K562 (cell line): ENCODE measurements around the gene CBX2. TPM values are rescaled to one million over a fixed set of nuclear protein-coding genes. Genes with fewer than 3 reads are reported as not detected.

Source experiments
- ATAC-seq: fragments of 200-7000 bp; cut with Tn5 transposase; 3 replicates; pipeline ENCODE4 v1.9.1; 2020; ENCODE audit warnings: moderate library complexity
- BruUV-seq: library from RNA; stranded (reverse); fragments of 400-500 nt; replicated peaks from 2 replicates; lab custom pipeline; 2021; lab: Mats Ljungman, UMichigan
- CTCF ChIA-PET: fragments of 300-600 bp; formaldehyde crosslinking; extraction: SDS; loops from one replicate; lab custom pipeline; 2021; ENCODE audit warnings: low intra/inter-chr PET ratio; lab: Yijun Ruan, JAX
- POLR2A ChIA-PET: fragments of 300-600, 350-650 bp; sonication (Branson Sonifier 250); formaldehyde crosslinking; extraction: SDS; loops from one replicate; lab custom pipeline; 2021; ENCODE audit warnings: antibody characterized with exemption, inconsistent platforms; lab: Yijun Ruan, JAX
- DNase-seq, 4 experiments: peaks; one replicate each; pipeline versions ENCODE4 v3.0.0 to v3.0.0-alpha.2; 2011 to 2018; ENCODE audit warnings: low spot score in 3 of 4, mixed read lengths in 3 of 4; ENCODE audit errors: extremely low read depth in 1 of 4
- FAIRE-seq: peaks from 2 replicates; lab custom pipeline; 2011; peaks lifted over from hg19 to GRCh38; lab: Jason Lieb, UNC
- H2AFZ ChIP-seq: 2 replicates; pipeline ENCODE4 v1.6.0; 2011; ENCODE audit warnings: low read depth, low read length, control low read depth, inconsistent platforms
- H3K27ac ChIP-seq: fragments of 200-600 bp; 3 replicates; pipeline ENCODE4 v1.8.0; 2011; ENCODE audit warnings: low read depth, mild to moderate bottlenecking, control low read depth, inconsistent platforms, low read length, moderate library complexity, mixed read lengths; ENCODE audit errors: extremely low read depth
- H3K27me3 ChIP-seq, 2 experiments: fragments of 300-600 bp in 1 of 2; 2 replicates in 1 of 2; 3 replicates in 1 of 2; pipeline versions ENCODE4 v1.6.0 to v1.8.0; 2011; ENCODE audit warnings: inconsistent platforms in 2 of 2, low read length in 2 of 2, mild to moderate bottlenecking in 1 of 2, mixed read lengths in 1 of 2, moderate library complexity in 1 of 2; ENCODE audit not compliant: control insufficient read depth in 2 of 2, insufficient read depth in 2 of 2
- H3K36me3 ChIP-seq: fragments of 300-600 bp; 3 replicates; pipeline ENCODE4 v1.8.0; 2011; ENCODE audit warnings: mild to moderate bottlenecking, low read length, inconsistent platforms; ENCODE audit not compliant: control insufficient read depth, insufficient read depth
- H3K4me1 ChIP-seq, 2 experiments: fragments of 200-600 bp in 1 of 2; replicated peaks in 1 of 2; 2 replicates in 1 of 2; 3 replicates in 1 of 2; pipeline versions ENCODE4 v1.5.1 to v1.8.0; 2011; ENCODE audit warnings: inconsistent platforms in 2 of 2, low read length in 2 of 2, mild to moderate bottlenecking in 1 of 2, mixed read lengths in 1 of 2, moderate library complexity in 1 of 2; ENCODE audit not compliant: control insufficient read depth in 2 of 2, insufficient read depth in 2 of 2
- H3K4me2 ChIP-seq: 2 replicates; pipeline ENCODE4 v1.6.1; 2011; ENCODE audit warnings: low read length, control low read depth, inconsistent platforms, mixed read lengths; ENCODE audit not compliant: insufficient read depth
- H3K4me3 ChIP-seq: fragments of 200-600 bp; sonication (generic), shearing (Covaris generic); 2 replicates; pipeline ENCODE4 v1.5.1; 2016; ENCODE audit warnings: control low read depth, inconsistent platforms
- H3K79me2 ChIP-seq: fragments of 200-600 bp; 3 replicates; pipeline ENCODE4 v1.8.0; 2011; ENCODE audit warnings: low read length, inconsistent platforms; ENCODE audit not compliant: control insufficient read depth, insufficient read depth
- H3K9ac ChIP-seq, 2 experiments: 2 replicates each; pipeline versions ENCODE4 v1.6.0 to v1.6.1; 2011; ENCODE audit warnings: low read depth in 2 of 2, low read length in 2 of 2, control low read depth in 1 of 2, inconsistent platforms in 1 of 2, mild to moderate bottlenecking in 1 of 2, mixed read lengths in 1 of 2; ENCODE audit not compliant: insufficient read depth in 1 of 2
- H3K9me1 ChIP-seq: one replicate; pipeline ENCODE4 v1.6.0; 2011; ENCODE audit warnings: inconsistent platforms, mild to moderate bottlenecking, low read length, moderate library complexity; ENCODE audit not compliant: control insufficient read depth, insufficient read depth
- H3K9me3 ChIP-seq: replicated peaks from 2 replicates; pipeline ENCODE4 v1.5.1; 2011; ENCODE audit warnings: low read depth, low read length, inconsistent platforms; ENCODE audit not compliant: control insufficient read depth, insufficient read depth
- H4K20me1 ChIP-seq: replicated peaks from 2 replicates; pipeline ENCODE4 v1.6.1; 2011; ENCODE audit warnings: low read length, inconsistent platforms, mixed read lengths; ENCODE audit not compliant: control insufficient read depth, insufficient read depth
- CREM ChIP-seq: IDR thresholded peaks from 2 replicates; pipeline ENCODE4 v1.6.1; 2014; ENCODE audit warnings: antibody characterized with exemption, low read depth
- CTBP1 ChIP-seq: fragments of 450-650 bp; IDR thresholded peaks from 2 replicates; pipeline ENCODE4 v1.6.1; 2016; ENCODE audit warnings: borderline replicate concordance
- CXXC5 ChIP-seq: fragments of 250-450 bp; sonication (Bioruptor Pico); IDR thresholded peaks from 2 replicates; pipeline ENCODE4 v1.8.0; 2022; ENCODE audit warnings: inconsistent platforms, mild to moderate bottlenecking, moderate library complexity
- DACH1 ChIP-seq: fragments of 450-650 bp; IDR thresholded peaks from 2 replicates; pipeline ENCODE4 v1.6.1; 2018; ENCODE audit not compliant: partially characterized antibody
- DEAF1 ChIP-seq: fragments of 450-650 bp; formaldehyde crosslinking; IDR thresholded peaks from 2 replicates; pipeline ENCODE4 v1.4.0; 2020; ENCODE audit warnings: mild to moderate bottlenecking, moderate library complexity
- HMG20A ChIP-seq: fragments of 450-650 bp; formaldehyde crosslinking; conservative IDR thresholded peaks from 2 replicates; pipeline ENCODE4 v1.4.0; 2020; ENCODE audit warnings: mild to moderate bottlenecking, mixed read lengths
- HNRNPK ChIP-seq: fragments of 200-400 bp; formaldehyde crosslinking; IDR thresholded peaks from one replicate; pipeline ENCODE4 v1.6.1; 2018; ENCODE audit warnings: mild to moderate bottlenecking, low read depth, low read length; ENCODE audit not compliant: poor library complexity, severe bottlenecking
- MAZ ChIP-seq, 2 experiments: fragments of 450-650 bp in 1 of 2; sonication (generic) in 1 of 2; formaldehyde crosslinking; IDR thresholded peaks in 1 of 2; conservative IDR thresholded peaks in 1 of 2; 2 replicates each; pipeline versions ENCODE4 v1.4.0 to v1.5.0; 2020; ENCODE audit warnings: mild to moderate bottlenecking in 1 of 2, missing genetic modification reagents in 1 of 2
- MBD1 ChIP-seq: fragments of 250-450 bp; sonication (Bioruptor Pico); IDR thresholded peaks from 2 replicates; pipeline ENCODE4 v1.8.0; 2022; ENCODE audit warnings: inconsistent platforms
- NFE2L1 ChIP-seq: fragments of 450-650 bp; IDR thresholded peaks from 2 replicates; pipeline ENCODE4 v1.6.1; 2016; ENCODE audit warnings: missing genetic modification characterization, low read depth, mild to moderate bottlenecking, missing compliant biosample characterization, moderate library complexity, borderline replicate concordance
- RBM22 ChIP-seq: fragments of 200-400 bp; formaldehyde crosslinking; IDR thresholded peaks from 2 replicates; pipeline ENCODE4 v1.6.1; 2018; ENCODE audit warnings: low read length, low read depth; ENCODE audit not compliant: poor library complexity, severe bottlenecking
- RFX1 ChIP-seq: fragments of 450-650 bp; IDR thresholded peaks from 2 replicates; pipeline ENCODE4 v1.6.1; 2016; ENCODE audit warnings: mild to moderate bottlenecking, moderate library complexity
- SMC3 ChIP-seq: conservative IDR thresholded peaks from 2 replicates; pipeline ENCODE4 v1.6.1; 2011; ENCODE audit warnings: low read depth, low read length, improper control_type of control experiment; ENCODE audit not compliant: insufficient read depth
- STAG1 ChIP-seq: sonication (generic); formaldehyde crosslinking; IDR thresholded peaks from 2 replicates; pipeline ENCODE4 v1.5.0; 2020; ENCODE audit warnings: missing genetic modification reagents, borderline replicate concordance
- ZBTB7A ChIP-seq: IDR thresholded peaks from 2 replicates; pipeline ENCODE4 v1.6.1; 2011; ENCODE audit warnings: low read depth, mild to moderate bottlenecking, low read length, moderate library complexity, borderline replicate concordance; ENCODE audit not compliant: control insufficient read depth
- ZNF12 ChIP-seq: sonication (generic); formaldehyde crosslinking; IDR thresholded peaks from 2 replicates; pipeline ENCODE4 v1.4.0; 2020; ENCODE audit warnings: mild to moderate bottlenecking, missing genetic modification reagents
- ZNF584 ChIP-seq: fragments of 200-800 bp; sonication (Bioruptor generic); IDR thresholded peaks from 2 replicates; pipeline ENCODE4 v1.6.1; 2016; ENCODE audit warnings: low read depth, mild to moderate bottlenecking, missing genetic modification characterization, missing compliant biosample characterization
- WGBS: fragments of 100-300 bp; shearing (Covaris generic); methylation state at CpG from one replicate; pipeline ENCODE4 v1.1.6; 2016; ENCODE audit warnings: low coverage, mixed read lengths; ENCODE audit not compliant: insufficient coverage; ENCODE audit errors: missing lambda C conversion rate; 5-methylcytosine and 5-hydroxymethylcytosine counted together
- in situ Hi-C: fragments of 300-500 bp; cut with MboI; formaldehyde crosslinking; loops from 4 replicates; pipeline ENCODE4 v1.15.0; 2018; ENCODE audit warnings: inconsistent platforms, mixed read lengths
- intact Hi-C: fragments of 100-400 bp; cut with micrococcal nuclease; formaldehyde crosslinking; loops from 2 replicates; pipeline ENCODE4 v1.14.2; 2022
- polyA plus RNA-seq, 8 experiments: library from polyadenylated mRNA; depleted of rRNA in 4 of 8; stranded (reverse) in 5 of 8; unstranded in 3 of 8; fragments of >200 nt; fragmentation: Nextera tagmentation in 2 of 8; fragmentation: Illumina TruSeq in 1 of 8; extraction: Ambion mirVana in 2 of 8; extraction: Trizol in 1 of 8; gene quantifications; 2 replicates each; pipeline versions ENCODE4 v1.2.1 to v1.2.3, GENCODE V29; 2011 to 2014; ENCODE audit warnings: inconsistent platforms in 1 of 8, missing spikeins in 1 of 8
- total RNA-seq, 7 experiments: library from RNA; depleted of rRNA in 6 of 7; stranded (reverse); fragments of >200 nt in 6 of 7; fragmentation: Illumina TruSeq in 2 of 7; extraction: Trizol in 2 of 7; gene quantifications; 2 replicates each; pipeline versions ENCODE4 v1.2.1 to v1.2.3, GENCODE V29; 2011 to 2021; ENCODE audit warnings: low replicate concordance in 1 of 7

CBX2 gene
- total and polyA plus RNA-seq, 9 of the 15 experiments (the other 6 are each of a cell fraction or from before 2014, with no cell fraction given): 0.66 to 26.9 (median 13.9) TPM

GRCh38 chr17:79741751-79742588 lies 36.0 kb upstream of the CBX2 start:
- intact Hi-C loops: loop anchor here (2.0 to 10.0 kb wide), 3 partner anchors 35 to 173 kb away; partner anchors contain the start of genes CBX2 and CBX4
- H3K36me3 ChIP-seq: no peaks in the 10 kb centered on the region
- no TSS peak for BruUV-seq
- H3K9me1 ChIP-seq: no peaks in the 10 kb centered on the region
- CTCF ChIA-PET: interaction anchor here (0.7 to 2.9 kb wide), 7 partner anchors 35 to 587 kb away, joined by 3 to 14 read pairs (median 3); partner anchors contain the start of gene CBX2
- in situ Hi-C loops: loop anchor here (10.0 kb wide), 1 partner anchor 173 kb away; no protein-coding TSS in a partner anchor
- no peak overlapping the region for H2AFZ ChIP-seq
- H4K20me1 ChIP-seq: 0 out of 2 replicates have a peak, but pooled peaks cover 3% of the 10 kb centered on the region
- peak overlapping the region; percentile 50 for H3K4me2 ChIP-seq
- ATAC-seq (peak; percentile 89), DNase-seq (peak; percentile 84 to 93 (median 92)), FAIRE-seq (peak; percentile 35)
- WGBS: 11% methylated on average over 41 of the region's 53 CpGs
- peaks cover 4 to 33% of the 10 kb centered on the region in 2 experiments; a peak in 4 of 5 replicates for H3K4me1 ChIP-seq
- no peaks in the 10 kb centered on the region for H3K9me3 ChIP-seq
- POLR2A ChIA-PET: interaction anchor here (0.6 to 1.0 kb wide), 4 partner anchors 35 to 98 kb away, joined by 3 to 4 read pairs (median 3); partner anchors contain the start of gene CBX4
- H3K27me3 ChIP-seq: peaks cover 29 to 37% of the 10 kb centered on the region in 2 experiments
- no peaks in the 10 kb centered on the region for H3K79me2 ChIP-seq
- H3K4me3 ChIP-seq: no peak overlapping the region
- no peak overlapping the region for H3K27ac ChIP-seq
- peak overlapping the region in 1 of 2 experiments; percentile 73; a peak in 2 of 4 replicates for H3K9ac ChIP-seq
- TF ChIP-seq HMG20A (CRISPR knock-in tag) (no peak), ZBTB7A (peak; percentile 87), DEAF1 (CRISPR knock-in tag) (peak; percentile 48; the same call in 1 of the 2 replicates), SMC3 (peak; percentile 86), RFX1 (no peak), NFE2L1 (tag) (no peak), DACH1 (peak; percentile 56), MAZ (CRISPR knock-in tag; conservative IDR thresholded peaks at IDR 0.05 in 1 of 2, IDR thresholded peaks at IDR 0.05 in 1 of 2) (peak; percentile 77 to 97), HNRNPK (peak; percentile 57), CXXC5 (CRISPR knock-in tag) (0 out of 2 replicates have a peak, but pooled peaks have one; percentile 19), RBM22 (no peak), STAG1 (peak; percentile 67; the same call in 1 of the 2 replicates), CTBP1 (peak; percentile 37; the same call in 1 of the 2 replicates), ZNF12 (CRISPR knock-in tag) (no peak; the same call in 1 of the 2 replicates), CREM (peak; percentile 40; the same call in 1 of the 2 replicates), ZNF584 (CRISPR knock-in tag) (no peak), MBD1 (CRISPR knock-in tag) (no peak)
